GM18505 (cell line): ENCODE measurements around the gene RGS3.

ENCODE experiments used
- ATAC-seq: cut with Tn5 transposase; IDR thresholded peaks from one replicate; pipeline ENCODE4 v1.9.1; 2021; ENCODE audit not compliant: unreplicated experiment
- POLR2A ChIP-seq: IDR thresholded peaks from 4 replicates; pipeline ENCODE4 v1.6.1; 2011; ENCODE audit warnings: borderline replicate concordance; ENCODE audit not compliant: insufficient read depth, insufficient read length; ENCODE audit errors: extremely low read depth

RGS3 gene

DNA sequence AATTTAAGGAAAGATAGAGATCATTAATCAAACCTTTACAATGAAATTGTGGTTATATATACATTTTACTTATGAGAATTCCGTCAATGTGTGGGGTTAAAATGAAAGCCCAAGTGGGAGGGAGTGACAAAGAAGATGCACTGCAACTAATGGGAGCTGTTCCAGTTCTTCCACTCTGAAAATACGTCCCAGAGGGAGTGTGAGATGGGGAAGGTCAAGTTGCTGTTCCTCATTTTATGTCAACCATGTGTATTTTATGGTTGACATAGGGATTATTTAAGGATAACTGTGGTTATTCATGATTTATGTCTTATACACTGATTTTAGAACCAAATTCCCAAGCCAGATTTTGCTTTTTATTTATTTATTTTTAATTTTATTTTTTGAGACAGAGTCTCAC, 14.2 kb upstream of the RGS3 start:
- ATAC-seq, result no peak
- no peak for TF ChIP-seq POLR2A

DNA sequence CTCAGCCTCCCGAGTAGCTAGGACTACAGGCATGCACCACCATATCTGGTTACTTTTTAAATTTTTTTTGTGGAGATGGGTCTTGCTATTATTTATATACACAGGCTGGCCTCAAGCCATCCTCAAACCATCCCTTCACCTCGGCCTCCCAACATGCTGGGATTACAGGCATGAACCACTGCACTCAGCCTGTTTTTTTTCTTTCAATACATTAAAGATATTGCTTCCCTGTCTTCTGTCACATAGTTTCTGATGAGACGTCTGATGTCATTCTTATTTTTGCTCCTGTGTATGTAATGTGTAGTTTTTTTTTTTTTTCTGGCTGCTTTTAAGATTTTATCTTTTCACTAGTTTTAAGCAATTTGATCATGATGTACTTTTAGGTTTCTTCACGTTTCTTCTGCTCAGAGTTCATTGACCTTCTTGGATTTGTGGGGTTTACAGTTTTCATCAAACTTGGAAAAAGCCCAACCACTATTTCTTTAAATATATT, 11.4 kb upstream of the RGS3 start:
- ATAC-seq, result no peak
- no peak for TF ChIP-seq POLR2A

DNA sequence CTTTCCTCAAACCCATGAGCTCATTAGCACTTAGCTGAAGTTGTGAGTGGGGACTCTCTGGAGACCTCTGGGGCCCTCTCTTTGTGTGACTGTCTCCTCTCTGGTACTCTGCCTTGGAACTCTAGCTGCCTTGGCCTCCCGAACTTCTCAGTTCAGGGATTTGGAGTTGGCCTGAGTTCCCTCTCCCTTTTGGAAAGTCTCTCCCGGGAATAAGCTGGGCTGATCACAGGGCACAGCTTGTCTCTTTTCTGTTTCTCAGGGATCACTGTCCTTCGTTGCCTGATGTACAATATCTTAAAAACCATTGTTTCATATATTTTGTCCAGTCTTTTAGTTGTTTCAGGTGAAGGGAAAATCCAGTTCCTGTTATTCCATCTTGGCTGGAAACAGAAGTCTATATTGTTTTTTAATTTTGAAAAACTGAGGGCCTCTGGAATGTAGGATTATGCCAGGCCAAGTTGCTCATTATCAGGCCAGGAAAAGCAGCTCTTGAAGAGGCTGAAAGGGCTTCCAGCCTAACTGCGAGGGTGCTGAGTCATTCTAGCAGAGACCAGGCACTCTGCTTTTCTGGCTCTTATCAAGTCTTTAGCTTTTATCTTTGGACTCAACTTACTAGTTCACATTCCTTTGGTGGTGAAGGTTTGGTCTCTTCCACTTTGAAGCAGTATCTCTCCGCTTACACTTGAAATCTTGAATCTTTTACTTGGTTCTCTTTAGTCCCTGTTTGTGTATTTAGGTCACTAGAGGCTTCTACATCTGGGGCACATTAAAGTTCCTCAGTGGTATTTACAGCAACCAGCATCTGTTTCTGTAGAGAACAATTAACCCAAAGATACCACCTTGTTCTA, 8.4 kb upstream of the RGS3 start:
- TF ChIP-seq POLR2A, result no peak
- ATAC-seq, result no peak

DNA sequence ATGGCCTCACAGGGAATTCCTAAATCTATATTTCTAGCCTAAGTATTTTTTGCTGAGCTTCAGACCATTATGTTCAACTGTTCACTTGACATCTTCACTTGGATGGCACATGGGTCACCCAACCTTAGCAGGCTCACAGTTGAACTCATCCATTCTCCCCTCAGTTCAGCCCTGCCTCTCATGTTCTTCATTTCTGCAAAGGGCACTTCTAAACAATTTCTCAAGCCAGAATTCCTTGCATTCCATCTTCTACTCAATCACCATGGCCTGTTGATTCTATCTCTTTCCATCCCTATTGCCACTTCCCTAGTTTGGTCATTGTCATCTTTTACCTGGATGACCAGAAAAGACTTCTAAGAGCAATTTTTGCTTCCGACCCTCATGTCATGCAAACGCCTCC, 7.3 kb upstream of the RGS3 start:
- no peak for TF ChIP-seq POLR2A
- no peak for ATAC-seq

DNA sequence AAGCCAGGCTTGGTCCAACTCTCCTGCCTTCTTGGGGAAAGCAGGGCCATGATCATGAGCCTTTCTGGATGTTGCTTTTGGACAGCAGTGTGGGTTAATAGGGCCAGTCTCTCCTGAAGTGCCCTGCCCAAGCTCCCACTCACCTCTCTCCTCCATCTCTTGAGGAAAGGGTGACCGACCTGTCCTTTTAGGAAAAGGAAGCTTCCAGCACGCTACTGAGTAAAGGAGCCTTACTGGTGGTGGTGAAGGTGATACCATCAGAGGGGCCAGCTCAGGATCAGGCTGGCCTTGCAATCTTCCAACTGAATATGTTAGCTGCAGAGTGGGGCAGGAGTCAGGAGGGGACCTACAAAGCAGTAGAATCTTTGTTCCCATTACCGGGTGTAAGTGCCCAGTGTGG, 2.2 kb upstream of the RGS3 start:
- TF ChIP-seq POLR2A, result no peak
- ATAC-seq, result no peak

GRCh38 chr9:113461943-113462342, 1.6 kb upstream of the RGS3 start:
- no peak for ATAC-seq
- TF ChIP-seq POLR2A, result no peak

GRCh38 chr9:113462781-113463286, 693 bp upstream of the RGS3 start:
- no peak for TF ChIP-seq POLR2A
- ATAC-seq, result no peak

DNA sequence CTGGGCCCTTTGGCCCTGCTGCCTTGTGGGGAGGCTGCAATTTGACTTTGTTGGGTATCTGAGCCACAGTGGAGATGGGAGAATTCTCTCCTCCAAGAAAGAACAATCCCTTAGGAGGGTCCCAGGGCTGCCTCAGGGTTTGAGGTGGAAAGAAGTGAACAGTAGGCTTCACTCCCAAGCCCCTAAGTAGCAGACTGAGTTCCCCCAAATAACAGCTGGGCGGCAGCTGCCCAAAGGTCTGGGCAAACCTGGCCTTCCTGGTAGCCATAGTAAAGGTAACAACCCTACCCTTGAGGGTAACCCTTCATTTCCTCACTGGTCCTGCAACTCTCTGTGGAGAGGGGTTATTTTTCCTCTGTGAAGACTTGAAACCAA, 746 bp downstream of the RGS3 start:
- ATAC-seq, result no peak
- TF ChIP-seq POLR2A, result no peak

- TF ChIP-seq POLR2A, result no peak
- no peak for ATAC-seq
Measured at GRCh38 chr9:113465599-113466140, 2.1 kb downstream of the RGS3 start.

GRCh38 chr9:113467183-113467582, 3.7 kb downstream of the RGS3 start:
- ATAC-seq, result no peak
- TF ChIP-seq POLR2A, result no peak

- no peak for ATAC-seq
- TF ChIP-seq POLR2A, result no peak
Measured at GRCh38 chr9:113468716-113469448, 5.4 kb downstream of the RGS3 start.

DNA sequence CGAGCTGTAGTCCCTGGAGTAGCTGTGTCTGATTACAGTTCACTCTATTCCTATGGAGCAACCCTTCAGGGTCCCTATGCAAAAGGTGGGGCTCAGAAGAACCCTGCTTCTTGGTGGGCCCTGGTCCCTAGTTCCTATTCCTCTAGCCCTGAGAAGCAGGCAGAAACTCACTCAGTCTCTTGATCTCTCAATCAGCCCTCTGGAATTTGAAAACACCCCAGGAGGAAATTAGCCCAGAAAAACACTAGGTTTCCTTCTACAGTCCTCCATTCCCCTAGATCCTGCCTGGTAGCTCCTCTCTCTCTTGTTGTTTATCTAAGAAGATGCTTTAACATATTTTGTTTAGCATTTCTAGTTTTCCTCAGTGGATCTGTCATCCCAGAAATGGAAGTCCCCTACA, 7.6 kb downstream of the RGS3 start:
- no peak for ATAC-seq
- no peak for TF ChIP-seq POLR2A

- ATAC-seq, result no peak
- no peak for TF ChIP-seq POLR2A
Measured at GRCh38 chr9:113471566-113471965, 8.0 kb downstream of the RGS3 start.
